SU-DHL-6 (cell line): ENCODE measurements around the gene CCK.

Experiments used
- H2AFZ ChIP-seq: fragments of 200-600 bp; sonication (generic); 2 replicates; pipeline ENCODE4 v1.6.1; 2014; ENCODE audit warnings: low read depth, mild to moderate bottlenecking, moderate library complexity, mixed read lengths, antibody characterized with exemption, low read length; ENCODE audit not compliant: severe bottlenecking
- H3F3A ChIP-seq: fragments of 200-600 bp; shearing (Covaris generic); 2 replicates; pipeline ENCODE4 v1.6.0; 2016; ENCODE audit warnings: antibody characterized with exemption, mild to moderate bottlenecking; ENCODE audit not compliant: insufficient read depth
- H3K27ac ChIP-seq: fragments of 200-600 bp; sonication (generic); 2 replicates; pipeline ENCODE4 v1.5.1; 2016; ENCODE audit warnings: low read depth, mild to moderate bottlenecking, low read length, moderate library complexity, mixed read lengths
- H3K27me3 ChIP-seq: fragments of 200-600 bp; sonication (generic), shearing (Covaris generic); 2 replicates; pipeline ENCODE4 v1.6.0; 2014; ENCODE audit warnings: mild to moderate bottlenecking, low read length
- H3K36me3 ChIP-seq: fragments of 200-600 bp; sonication (generic); 2 replicates; pipeline ENCODE4 v1.6.1; 2014; ENCODE audit warnings: mild to moderate bottlenecking, low read length, mixed read lengths
- H3K4me2 ChIP-seq: fragments of 300-600, 200-600 bp; shearing (Covaris generic), sonication (generic); 2 replicates; pipeline ENCODE4 v1.6.0; 2014; ENCODE audit warnings: low read length, low read depth, mild to moderate bottlenecking; ENCODE audit not compliant: poor library complexity, severe bottlenecking
- H3K4me3 ChIP-seq: fragments of 200-600 bp; sonication (generic); 2 replicates; pipeline ENCODE4 v1.5.1; 2014; ENCODE audit warnings: antibody characterized with exemption, low read length, mild to moderate bottlenecking, mixed read lengths; ENCODE audit not compliant: insufficient read depth, poor library complexity, severe bottlenecking
- H3K79me2 ChIP-seq: fragments of 200-600 bp; sonication (generic); 2 replicates; pipeline ENCODE4 v1.6.1; 2014; ENCODE audit warnings: mild to moderate bottlenecking, low read length, moderate library complexity; ENCODE audit not compliant: insufficient read depth
- H3K9ac ChIP-seq: fragments of 200-600 bp; sonication (generic); 2 replicates; pipeline ENCODE4 v1.7.0; 2014; ENCODE audit warnings: mild to moderate bottlenecking, low read length
- H3K9me2 ChIP-seq: fragments of 200-600 bp; sonication (generic); replicated peaks from 2 replicates; pipeline ENCODE4 v1.6.1; 2014; ENCODE audit warnings: low read length; ENCODE audit not compliant: insufficient read depth
- H3K9me3 ChIP-seq: fragments of 200-600 bp; sonication (generic); 2 replicates; pipeline ENCODE4 v1.6.1; 2014; ENCODE audit warnings: low read length, mixed read lengths; ENCODE audit not compliant: insufficient read depth
- H4K20me1 ChIP-seq: fragments of 200-600 bp; sonication (generic); 2 replicates; pipeline ENCODE4 v1.6.1; 2014; ENCODE audit warnings: low read depth, mild to moderate bottlenecking, antibody characterized with exemption, low read length, moderate library complexity, mixed read lengths
- CTCF ChIP-seq: fragments of 200-600 bp; sonication (generic); IDR thresholded peaks from one replicate; pipeline ENCODE4 v1.5.1; 2017; ENCODE audit warnings: antibody characterized with exemption, mild to moderate bottlenecking, low read length, moderate library complexity; ENCODE audit not compliant: insufficient read depth, poor library complexity, severe bottlenecking
- EZH2phosphoT487 ChIP-seq: fragments of 200-600 bp; sonication (generic), shearing (Covaris generic); conservative IDR thresholded peaks from 2 replicates; pipeline ENCODE4 v1.6.1; 2018; ENCODE audit warnings: mild to moderate bottlenecking, antibody characterized with exemption, low read length, moderate library complexity, mixed read lengths

CCK gene

GRCh38 chr3:42300778-42301177 is 34.8 kb upstream of the CCK start:
- H3K27ac ChIP-seq, result no peak overlapping the region
- H3K79me2 ChIP-seq, result no peaks in the 10 kb centered on the region
- TF ChIP-seq EZH2phosphoT487 (no peak), CTCF (no peak)
- no peaks in the 10 kb centered on the region for H3F3A ChIP-seq
- no peak overlapping the region for H3K4me2 ChIP-seq
- H3K27me3 ChIP-seq, result no peaks in the 10 kb centered on the region
- H3K9ac ChIP-seq, result no peak overlapping the region
- H3K4me3 ChIP-seq, result no peak overlapping the region
- no peaks in the 10 kb centered on the region for H4K20me1 ChIP-seq
- H3K9me3 ChIP-seq, result no peaks in the 10 kb centered on the region
- H3K9me2 ChIP-seq, result no peaks in the 10 kb centered on the region
- H3K36me3 ChIP-seq, result no peaks in the 10 kb centered on the region
- H2AFZ ChIP-seq, result no peak overlapping the region

- Histone ChIP-seq H3K27me3 (no peaks in the 10 kb centered on the region), H3K9me2 (no peaks in the 10 kb centered on the region), H3K79me2 (no peaks in the 10 kb centered on the region), H3K9ac (no peak overlapping the region), H4K20me1 (no peaks in the 10 kb centered on the region), H3K27ac (no peak overlapping the region), H3K9me3 (no peaks in the 10 kb centered on the region), H3K36me3 (no peaks in the 10 kb centered on the region), H3K4me2 (no peak overlapping the region), H3F3A (no peaks in the 10 kb centered on the region), H3K4me3 (no peak overlapping the region), H2AFZ (no peak overlapping the region)
- TF ChIP-seq CTCF (no peak), EZH2phosphoT487 (no peak)
Observed at GRCh38 chr3:42300013-42300412, 34.0 kb upstream of the CCK start.

- Histone ChIP-seq H3K27me3 (no peaks in the 10 kb centered on the region), H3K36me3 (no peaks in the 10 kb centered on the region), H3F3A (no peaks in the 10 kb centered on the region), H3K79me2 (no peaks in the 10 kb centered on the region), H4K20me1 (no peaks in the 10 kb centered on the region), H3K9me3 (no peaks in the 10 kb centered on the region), H3K9ac (no peak overlapping the region), H2AFZ (no peak overlapping the region), H3K4me2 (no peak overlapping the region), H3K9me2 (no peaks in the 10 kb centered on the region), H3K4me3 (no peak overlapping the region), H3K27ac (no peak overlapping the region)
- TF ChIP-seq CTCF (no peak), EZH2phosphoT487 (no peak)
Observed at GRCh38 chr3:42298259-42298658, 32.3 kb upstream of the CCK start.

- H2AFZ ChIP-seq, result no peak overlapping the region
- H3K9me3 ChIP-seq, result no peaks in the 10 kb centered on the region
- no peak overlapping the region for H3K9ac ChIP-seq
- no peaks in the 10 kb centered on the region for H4K20me1 ChIP-seq
- no peaks in the 10 kb centered on the region for H3K36me3 ChIP-seq
- TF ChIP-seq EZH2phosphoT487 (no peak), CTCF (no peak)
- H3K4me3 ChIP-seq, result no peak overlapping the region
- no peak overlapping the region for H3K27ac ChIP-seq
- H3K27me3 ChIP-seq, result no peaks in the 10 kb centered on the region
- no peaks in the 10 kb centered on the region for H3K79me2 ChIP-seq
- no peaks in the 10 kb centered on the region for H3F3A ChIP-seq
- no peak overlapping the region for H3K4me2 ChIP-seq
- no peaks in the 10 kb centered on the region for H3K9me2 ChIP-seq
Observed at GRCh38 chr3:42292009-42292408, 26.0 kb upstream of the CCK start.
